ENCODE results near the gene KCNA10. TPM values are rescaled to one million over a fixed set of nuclear protein-coding genes. Genes with fewer than 3 reads are reported as not detected.

The KCNA10 gene
- total and polyA plus RNA-seq, 2 of the 13 experiments (the other 11 are each of a cell fraction or from before 2014, with no cell fraction given), result not detected

DNA sequence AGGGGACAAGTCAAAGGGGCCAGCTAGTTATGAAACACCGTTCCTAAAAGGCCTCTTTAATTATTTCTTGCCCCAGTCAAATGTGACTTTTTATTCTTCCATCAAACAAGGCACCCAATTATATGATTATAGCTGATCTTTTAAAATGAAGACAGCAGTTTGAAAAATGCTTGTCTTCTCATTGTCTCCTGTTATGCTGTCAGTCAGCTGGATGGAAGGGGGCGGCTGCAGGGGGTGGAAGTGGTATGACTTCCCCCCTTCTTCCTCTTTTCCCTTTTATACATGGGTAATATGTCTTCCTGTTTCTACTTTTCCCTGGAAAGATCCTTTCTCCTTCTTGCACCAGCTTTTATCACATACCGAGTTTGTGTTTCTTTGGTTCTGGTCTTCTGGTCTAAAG, 25.8 kb upstream of the KCNA10 start:
- Histone ChIP-seq H3K27ac (ENCODE audit: extremely low read length, insufficient read depth, low read length) (no peak overlapping the region), H2AFZ (ENCODE audit: low read length) (no peak overlapping the region), H3K79me2 (ENCODE audit: insufficient read depth, low read length) (no peaks in the 10 kb centered on the region), H4K20me1 (ENCODE audit: insufficient read depth, low read length) (no peaks in the 10 kb centered on the region), H3K9ac (ENCODE audit: insufficient read depth, low read depth, low read length) (no peak overlapping the region), H3K9me3 (ENCODE audit: low read length) (no peaks in the 10 kb centered on the region), H3K4me1 (ENCODE audit: insufficient read depth, low read length) (no peaks in the 10 kb centered on the region), H3K4me2 (ENCODE audit: low read depth, low read length) (no peak overlapping the region), H3K4me3 (replicated peaks in 1 of 3; ENCODE audit: insufficient read depth in 1 of 3, low read depth in 2 of 3, low read length in 3 of 3) (no peak overlapping the region), H3K36me3 (replicated peaks in 1 of 2; ENCODE audit: control insufficient read depth in 1 of 2, insufficient read depth in 2 of 2, low read length in 2 of 2) (no peaks in the 10 kb centered on the region), H3K27me3 (ENCODE audit: control insufficient read depth in 1 of 2, insufficient read depth in 2 of 2, low read length in 2 of 2) (no peaks in the 10 kb centered on the region)
- intact Hi-C loops (cut with micrococcal nuclease; ENCODE audit: unreplicated experiment), result no loop called here
- FAIRE-seq, result no peak
- no peak for ATAC-seq
- TF ChIP-seq, protein P1, sequence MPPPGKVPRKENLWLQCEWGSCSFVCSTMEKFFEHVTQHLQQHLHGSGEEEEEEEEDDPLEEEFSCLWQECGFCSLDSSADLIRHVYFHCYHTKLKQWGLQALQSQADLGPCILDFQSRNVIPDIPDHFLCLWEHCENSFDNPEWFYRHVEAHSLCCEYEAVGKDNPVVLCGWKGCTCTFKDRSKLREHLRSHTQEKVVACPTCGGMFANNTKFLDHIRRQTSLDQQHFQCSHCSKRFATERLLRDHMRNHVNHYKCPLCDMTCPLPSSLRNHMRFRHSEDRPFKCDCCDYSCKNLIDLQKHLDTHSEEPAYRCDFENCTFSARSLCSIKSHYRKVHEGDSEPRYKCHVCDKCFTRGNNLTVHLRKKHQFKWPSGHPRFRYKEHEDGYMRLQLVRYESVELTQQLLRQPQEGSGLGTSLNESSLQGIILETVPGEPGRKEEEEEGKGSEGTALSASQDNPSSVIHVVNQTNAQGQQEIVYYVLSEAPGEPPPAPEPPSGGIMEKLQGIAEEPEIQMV (CRISPR knock-in tag; IDR thresholded peaks at IDR 0.05; ENCODE audit: low read depth), result no peak
- TF ChIP-seq TAF15 (IDR thresholded peaks at IDR 0.05; ENCODE audit: low read depth, low read length, poor library complexity, severe bottlenecking) (no peak), ZNF546 (CRISPR knock-in tag; conservative IDR thresholded peaks at IDR 0.05) (no peak), CBX5 (CRISPR knock-in tag; IDR thresholded peaks at IDR 0.05; ENCODE audit: borderline replicate concordance) (no peak), ZNF382 (CRISPR knock-in tag; IDR thresholded peaks at IDR 0.05; ENCODE audit: borderline replicate concordance) (no peak), GABPB1 (CRISPR knock-in tag; IDR thresholded peaks at IDR 0.05) (no peak), NFE2L2 (IDR thresholded peaks at IDR 0.05; ENCODE audit: low read length) (no peak), MAFF (IDR thresholded peaks at IDR 0.05; ENCODE audit: low read depth, low read length) (no peak), TCF12 (IDR thresholded peaks at IDR 0.05) (no peak), TCF12 (CRISPR knock-in tag; IDR thresholded peaks at IDR 0.05) (no peak), KDM2A (CRISPR knock-in tag; IDR thresholded peaks at IDR 0.05; ENCODE audit: borderline replicate concordance, low read depth) (no peak), RORA (CRISPR knock-in tag; IDR thresholded peaks at IDR 0.05) (no peak), RBAK (CRISPR knock-in tag; IDR thresholded peaks at IDR 0.05) (no peak), TGIF2 (CRISPR knock-in tag; IDR thresholded peaks at IDR 0.05) (no peak)
- TF ChIP-seq, protein P2, sequence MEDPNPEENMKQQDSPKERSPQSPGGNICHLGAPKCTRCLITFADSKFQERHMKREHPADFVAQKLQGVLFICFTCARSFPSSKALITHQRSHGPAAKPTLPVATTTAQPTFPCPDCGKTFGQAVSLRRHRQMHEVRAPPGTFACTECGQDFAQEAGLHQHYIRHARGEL (CRISPR knock-in tag; IDR thresholded peaks at IDR 0.05), result no peak
- TF ChIP-seq, protein P3, sequence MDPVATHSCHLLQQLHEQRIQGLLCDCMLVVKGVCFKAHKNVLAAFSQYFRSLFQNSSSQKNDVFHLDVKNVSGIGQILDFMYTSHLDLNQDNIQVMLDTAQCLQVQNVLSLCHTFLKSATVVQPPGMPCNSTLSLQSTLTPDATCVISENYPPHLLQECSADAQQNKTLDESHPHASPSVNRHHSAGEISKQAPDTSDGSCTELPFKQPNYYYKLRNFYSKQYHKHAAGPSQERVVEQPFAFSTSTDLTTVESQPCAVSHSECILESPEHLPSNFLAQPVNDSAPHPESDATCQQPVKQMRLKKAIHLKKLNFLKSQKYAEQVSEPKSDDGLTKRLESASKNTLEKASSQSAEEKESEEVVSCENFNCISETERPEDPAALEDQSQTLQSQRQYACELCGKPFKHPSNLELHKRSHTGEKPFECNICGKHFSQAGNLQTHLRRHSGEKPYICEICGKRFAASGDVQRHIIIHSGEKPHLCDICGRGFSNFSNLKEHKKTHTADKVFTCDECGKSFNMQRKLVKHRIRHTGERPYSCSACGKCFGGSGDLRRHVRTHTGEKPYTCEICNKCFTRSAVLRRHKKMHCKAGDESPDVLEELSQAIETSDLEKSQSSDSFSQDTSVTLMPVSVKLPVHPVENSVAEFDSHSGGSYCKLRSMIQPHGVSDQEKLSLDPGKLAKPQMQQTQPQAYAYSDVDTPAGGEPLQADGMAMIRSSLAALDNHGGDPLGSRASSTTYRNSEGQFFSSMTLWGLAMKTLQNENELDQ (CRISPR knock-in tag; IDR thresholded peaks at IDR 0.05; ENCODE audit: borderline replicate concordance), result no peak
- in situ Hi-C loops (cut with HindIII; ENCODE audit: extremely low pct_ligation_motif_present, low pct_unique_long_range_greater_than_20kb), result no loop called here
- ChIA-PET CTCF (ENCODE audit: low intra/inter-chr PET ratio, low total read pairs) (no interaction called here), POLR2A (no interaction called here)
- whole genome bisulfite sequencing (ENCODE audit: low lambda C conversion rate), result 5% methylated on average over 3 of the region's 3 CpGs
- DNase-seq (ENCODE audit: low spot score), result no peak
- no TSS peak for BruUV-seq (replicated peaks)

All from HepG2 (cell line).